Gastroesophageal sphincter (tissue), 4 donors: Measurements from ENCODE around the gene LACTBL1. TPM values are rescaled to one million over a fixed set of nuclear protein-coding genes. Genes with fewer than 3 reads are reported as not detected.

Experiments
- ATAC-seq: fragments of 150-250 bp; one replicate; pipeline ENCODE4 v1.9.1; 2016; ENCODE audit warnings: mild to moderate bottlenecking, moderate library complexity
- H3K27ac ChIP-seq, 4 donors: fragments of 200-600 bp; sonication (generic) in 3 of 4; 1 replicate in 3 of 4; 2 replicates in 1 of 4; pipeline ENCODE4 v1.5.1; 2016 to 2019
- H3K27me3 ChIP-seq: fragments of 200-600 bp; sonication (generic); one replicate; pipeline ENCODE4 v1.5.1; 2019
- H3K36me3 ChIP-seq, 2 donors: fragments of 200-600 bp; sonication (generic); one replicate each; pipeline ENCODE4 v1.5.1; 2019; ENCODE audit warnings: control low read depth in 1 of 2
- H3K4me1 ChIP-seq, 3 donors: fragments of 200-600 bp; sonication (generic); 1 replicate in 2 of 3; 2 replicates in 1 of 3; pipeline ENCODE4 v1.5.1; 2016 to 2019; ENCODE audit warnings: control low read depth in 2 of 3
- H3K4me3 ChIP-seq, 2 donors: fragments of 200-600 bp; sonication (generic); one replicate each; pipeline ENCODE4 v1.5.1; 2019; ENCODE audit warnings: mild to moderate bottlenecking in 1 of 2, moderate library complexity in 1 of 2
- H3K9me3 ChIP-seq, 3 donors: fragments of 200-600 bp; sonication (generic); one replicate each; pipeline ENCODE4 v1.5.1; 2017 to 2019; ENCODE audit warnings: control low read depth in 2 of 3
- CTCF ChIP-seq, 4 experiments: fragments of 200-600 bp in 2 of 4; fragments of 450-650 bp in 2 of 4; sonication (generic) in 1 of 4; IDR thresholded peaks; one replicate each; pipeline ENCODE4 v1.5.1; 2017 to 2019; ENCODE audit warnings: antibody characterized with exemption in 4 of 4, mild to moderate bottlenecking in 2 of 4, moderate library complexity in 2 of 4
- EP300 ChIP-seq: sonication (generic); formaldehyde crosslinking; IDR thresholded peaks from one replicate; pipeline ENCODE4 v1.6.1; 2017; ENCODE audit warnings: antibody characterized with exemption, mild to moderate bottlenecking
- POLR2A ChIP-seq, 2 donors: fragments of 450-650 bp; IDR thresholded peaks; one replicate each; pipeline ENCODE4 v1.6.1; 2017; ENCODE audit warnings: antibody characterized with exemption in 2 of 2, mild to moderate bottlenecking in 2 of 2, moderate library complexity in 1 of 2
- POLR2AphosphoS5 ChIP-seq: sonication (generic); formaldehyde crosslinking; IDR thresholded peaks from one replicate; pipeline ENCODE4 v1.6.1; 2017; ENCODE audit warnings: antibody characterized with exemption
- WGBS, 2 donors: methylation state at CpG; one replicate each; pipeline ENCODE4 v1.1.5; 2018; ENCODE audit warnings: low coverage in 1 of 2; 5-methylcytosine and 5-hydroxymethylcytosine counted together
- total RNA-seq, 4 donors: library from RNA; depleted of rRNA; stranded (reverse); fragments of >200 nt; gene quantifications; one replicate each; pipeline ENCODE4 v1.1.0, GENCODE V29; 2016

LACTBL1 gene
- total RNA-seq, 4 donors from 2014 or later = not detected

- no peak overlapping the region for H3K4me3 ChIP-seq
- no peak overlapping the region for H3K27ac ChIP-seq
- no peak for TF ChIP-seq POLR2AphosphoS5
- TF ChIP-seq POLR2A (IDR thresholded peaks at IDR 0.05) = no peak
- no peak for TF ChIP-seq CTCF (IDR thresholded peaks at IDR 0.05)
- no peaks in the 10 kb centered on the region for H3K9me3 ChIP-seq
- peaks cover 0 to 30% (median 0%) of the 10 kb centered on the region in 3 donors for H3K4me1 ChIP-seq
- peaks cover 21% of the 10 kb centered on the region for H3K27me3 ChIP-seq
- ATAC-seq = no peak
- 73 to 83% methylated on average over 1 to 2 of the region's 6 CpGs for WGBS, 2 donors
- H3K36me3 ChIP-seq = no peaks in the 10 kb centered on the region
Measured at GRCh38 chr1:22920026-22920733, 52.5 kb downstream of the LACTBL1 start.

- TF ChIP-seq CTCF (IDR thresholded peaks at IDR 0.05) = no peak
- no peak for TF ChIP-seq POLR2AphosphoS5
- no peak for TF ChIP-seq EP300
- TF ChIP-seq POLR2A (IDR thresholded peaks at IDR 0.05) = no peak
- 62 to 90% methylated on average over 4 to 5 of the region's 8 CpGs for WGBS, 2 donors
- Histone ChIP-seq H3K27ac (no peak overlapping the region), H3K36me3 (no peaks in the 10 kb centered on the region), H3K9me3 (no peaks in the 10 kb centered on the region), H3K4me3 (no peak overlapping the region), H3K27me3 (peaks cover 17% of the 10 kb centered on the region), H3K4me1 (peaks cover 0 to 30% (median 0%) of the 10 kb centered on the region in 3 donors)
- no peak for ATAC-seq
Measured at GRCh38 chr1:22919341-22920025, 53.2 kb downstream of the LACTBL1 start.

- Histone ChIP-seq H3K27me3 (peaks cover 12% of the 10 kb centered on the region), H3K36me3 (no peaks in the 10 kb centered on the region), H3K4me3 (no peak overlapping the region), H3K4me1 (peaks cover 0 to 30% (median 0%) of the 10 kb centered on the region in 3 donors), H3K9me3 (no peaks in the 10 kb centered on the region), H3K27ac (no peak overlapping the region)
- no peak for ATAC-seq
- WGBS, 2 donors = 73 to 80% methylated on average over 3 to 4 of the region's 4 CpGs
- TF ChIP-seq CTCF (IDR thresholded peaks at IDR 0.05) (no peak), EP300 (no peak), POLR2A (IDR thresholded peaks at IDR 0.05) (no peak), POLR2AphosphoS5 (no peak)
Measured at GRCh38 chr1:22918644-22919043, 54.0 kb downstream of the LACTBL1 start.

- Histone ChIP-seq H3K27me3 (peaks cover 11% of the 10 kb centered on the region), H3K36me3 (no peaks in the 10 kb centered on the region), H3K4me1 (peaks cover 0 to 30% (median 0%) of the 10 kb centered on the region in 3 donors), H3K9me3 (no peaks in the 10 kb centered on the region), H3K27ac (no peak overlapping the region), H3K4me3 (no peak overlapping the region)
- WGBS, 2 donors = 84% methylated on average over 4 of the region's 5 CpGs; no CpG with 5 or more reads in 1 of the 2 donors
- no peak for TF ChIP-seq EP300
- TF ChIP-seq POLR2AphosphoS5 = no peak
- no peak for TF ChIP-seq CTCF (IDR thresholded peaks at IDR 0.05)
- no peak for TF ChIP-seq POLR2A (IDR thresholded peaks at IDR 0.05)
- ATAC-seq = no peak
Measured at GRCh38 chr1:22917989-22918388, 54.7 kb downstream of the LACTBL1 start.

GRCh38 chr1:22916471-22916820 is 56.2 kb downstream of the LACTBL1 start:
- no peak overlapping the region for H3K4me3 ChIP-seq
- H3K27me3 ChIP-seq = peaks cover 16% of the 10 kb centered on the region
- H3K4me1 ChIP-seq = peaks cover 0 to 28% (median 0%) of the 10 kb centered on the region in 3 donors
- no peaks in the 10 kb centered on the region for H3K36me3 ChIP-seq
- H3K9me3 ChIP-seq = no peaks in the 10 kb centered on the region
- H3K27ac ChIP-seq = no peak overlapping the region
- WGBS, 2 donors = no CpG with 5 or more reads among the region's 12 CpGs
- TF ChIP-seq POLR2AphosphoS5 = no peak
- no peak for ATAC-seq
